Fibroblast of villous mesenchyme (primary cell): ENCODE data around the gene DNASE1L1. TPM values are rescaled to one million over a fixed set of nuclear protein-coding genes. Genes with fewer than 3 reads are reported as not detected.

ENCODE experiments used
- DNase-seq: peaks from one replicate; pipeline ENCODE4 v3.0.0-alpha.2; 2010; ENCODE audit warnings: low read depth
- H3K4me3 ChIP-seq: 2 replicates; pipeline ENCODE4 v1.5.1; 2011; ENCODE audit warnings: low read depth, mild to moderate bottlenecking, low read length
- total RNA-seq: library from RNA; depleted of rRNA; stranded (reverse); fragments of >200 nt; gene quantifications from 2 replicates; pipeline ENCODE4 v1.2.3, GENCODE V29; 2012
- TF ChIP-seq, protein P1 (sequence below): IDR thresholded peaks from 2 replicates; pipeline ENCODE4 v1.5.1; 2012; ENCODE audit warnings: low read depth, mild to moderate bottlenecking, low read length; ENCODE audit not compliant: insufficient read depth

The DNASE1L1 gene
- total RNA-seq, 1 donor: 53.5 TPM

DNA sequence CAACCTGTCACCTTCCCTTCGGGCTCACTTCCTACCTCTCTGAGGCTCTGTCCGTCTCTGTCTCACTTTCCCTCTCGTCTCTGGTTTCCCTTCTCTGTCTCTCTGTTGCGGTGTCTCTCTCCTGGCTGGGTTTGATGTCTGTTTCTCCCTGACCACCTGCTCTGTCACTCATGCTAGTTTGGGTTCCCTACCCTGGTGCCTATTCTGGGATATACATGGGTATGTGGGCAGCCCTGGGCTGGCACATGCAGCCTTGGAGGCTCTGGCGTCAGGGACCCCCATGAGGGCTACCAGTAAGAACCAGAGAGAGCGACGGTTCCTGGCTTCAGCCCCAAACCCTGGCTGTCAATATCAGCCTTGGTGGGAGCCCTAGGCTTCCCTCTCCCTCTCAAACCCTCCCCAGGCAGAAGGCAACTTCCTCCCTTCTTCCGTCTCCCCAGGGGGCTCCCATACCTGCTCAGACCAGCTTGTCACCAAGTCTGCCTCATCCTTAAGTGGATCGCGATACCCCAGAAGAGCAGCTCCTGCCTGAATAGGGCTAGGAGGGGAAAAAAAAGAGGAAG lies 314 bp downstream of the DNASE1L1 start:
- TF ChIP-seq, protein P1, sequence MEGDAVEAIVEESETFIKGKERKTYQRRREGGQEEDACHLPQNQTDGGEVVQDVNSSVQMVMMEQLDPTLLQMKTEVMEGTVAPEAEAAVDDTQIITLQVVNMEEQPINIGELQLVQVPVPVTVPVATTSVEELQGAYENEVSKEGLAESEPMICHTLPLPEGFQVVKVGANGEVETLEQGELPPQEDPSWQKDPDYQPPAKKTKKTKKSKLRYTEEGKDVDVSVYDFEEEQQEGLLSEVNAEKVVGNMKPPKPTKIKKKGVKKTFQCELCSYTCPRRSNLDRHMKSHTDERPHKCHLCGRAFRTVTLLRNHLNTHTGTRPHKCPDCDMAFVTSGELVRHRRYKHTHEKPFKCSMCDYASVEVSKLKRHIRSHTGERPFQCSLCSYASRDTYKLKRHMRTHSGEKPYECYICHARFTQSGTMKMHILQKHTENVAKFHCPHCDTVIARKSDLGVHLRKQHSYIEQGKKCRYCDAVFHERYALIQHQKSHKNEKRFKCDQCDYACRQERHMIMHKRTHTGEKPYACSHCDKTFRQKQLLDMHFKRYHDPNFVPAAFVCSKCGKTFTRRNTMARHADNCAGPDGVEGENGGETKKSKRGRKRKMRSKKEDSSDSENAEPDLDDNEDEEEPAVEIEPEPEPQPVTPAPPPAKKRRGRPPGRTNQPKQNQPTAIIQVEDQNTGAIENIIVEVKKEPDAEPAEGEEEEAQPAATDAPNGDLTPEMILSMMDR: no peak
- peak overlapping the region; percentile 62 for H3K4me3 ChIP-seq
- DNase-seq: no peak

GRCh38 chrX:154404625-154405192 lies 4.3 kb downstream of the DNASE1L1 start:
- DNase-seq: no peak
- no peak overlapping the region for H3K4me3 ChIP-seq
- TF ChIP-seq, protein P1: no peak

GRCh38 chrX:154403858-154404257 lies 5.2 kb downstream of the DNASE1L1 start:
- no peak overlapping the region for H3K4me3 ChIP-seq
- TF ChIP-seq, protein P1: no peak
- DNase-seq: no peak

GRCh38 chrX:154403192-154403591 lies 5.9 kb downstream of the DNASE1L1 start:
- TF ChIP-seq, protein P1: no peak
- no peak overlapping the region for H3K4me3 ChIP-seq
- DNase-seq: no peak

- DNase-seq: no peak
- H3K4me3 ChIP-seq: no peak overlapping the region
- TF ChIP-seq, protein P1: no peak
Observed at GRCh38 chrX:154402622-154403127, 6.4 kb downstream of the DNASE1L1 start.

GRCh38 chrX:154401918-154402621 lies 7.0 kb downstream of the DNASE1L1 start:
- DNase-seq: no peak
- H3K4me3 ChIP-seq: no peak overlapping the region
- TF ChIP-seq, protein P1: no peak
